ENCODE data around the gene ODAD4.

ODAD4 gene

DNA sequence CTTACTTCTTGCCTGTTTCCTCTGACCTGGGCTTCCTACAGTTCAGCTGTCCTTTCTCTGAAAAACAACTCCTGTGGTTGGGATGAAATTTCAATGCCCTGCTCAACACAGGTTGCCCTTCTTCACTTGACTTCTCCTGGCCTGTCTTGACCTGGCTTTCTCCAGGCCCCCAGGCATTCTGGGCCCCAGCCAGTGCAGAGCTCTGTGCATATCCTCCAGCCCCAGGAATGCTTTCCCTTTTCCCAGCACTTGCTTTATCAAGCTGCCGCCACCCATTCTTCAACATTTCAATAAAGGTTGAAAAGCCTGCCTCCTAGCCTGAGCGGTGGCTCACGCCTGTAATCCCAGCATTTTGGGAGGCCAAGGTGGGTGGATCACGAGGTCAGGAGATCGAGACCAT, 10.8 kb downstream of the ODAD4 start:
- DNase-seq (ENCODE audit: low read depth in 2 of 2, low spot score in 1 of 2), result no peak

DNA sequence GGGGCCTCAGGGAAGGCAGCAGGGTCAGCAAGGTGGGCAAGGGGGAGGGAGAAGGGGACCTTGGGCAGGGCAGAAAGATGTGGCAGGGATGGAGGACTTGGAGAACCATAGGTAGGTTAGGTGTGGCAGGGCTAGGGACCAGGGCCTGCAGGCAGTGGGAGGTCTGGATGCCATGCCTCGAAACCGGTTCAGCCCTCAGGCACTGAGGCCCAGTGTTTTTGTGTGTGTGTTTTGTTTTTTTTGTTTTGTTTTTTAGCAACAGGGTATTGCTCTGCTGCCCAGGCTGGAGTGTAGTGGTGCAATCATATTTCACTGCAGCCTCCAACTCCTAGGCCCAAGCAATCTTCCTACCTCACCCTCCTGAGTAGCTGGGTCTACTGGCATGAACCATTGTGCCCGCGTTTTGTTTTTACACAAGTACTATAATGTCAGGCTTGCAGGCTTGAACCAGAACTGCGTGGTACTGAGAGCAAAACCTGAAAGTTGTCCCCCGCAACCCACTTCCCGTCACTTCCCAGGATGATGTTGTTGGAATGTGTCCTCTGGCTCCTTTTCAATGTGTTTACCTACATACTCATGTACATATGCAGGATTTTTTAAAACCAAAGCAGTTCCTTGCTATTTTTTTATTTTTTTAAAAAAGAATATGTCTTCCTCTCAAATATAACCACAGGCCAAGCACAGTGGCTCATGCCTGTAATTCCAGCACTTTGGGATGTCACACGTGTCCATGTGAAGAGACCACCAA, 12.4 kb downstream of the ODAD4 start:
- no peak for DNase-seq (ENCODE audit: low read depth in 2 of 2, low spot score in 1 of 2)

DNA sequence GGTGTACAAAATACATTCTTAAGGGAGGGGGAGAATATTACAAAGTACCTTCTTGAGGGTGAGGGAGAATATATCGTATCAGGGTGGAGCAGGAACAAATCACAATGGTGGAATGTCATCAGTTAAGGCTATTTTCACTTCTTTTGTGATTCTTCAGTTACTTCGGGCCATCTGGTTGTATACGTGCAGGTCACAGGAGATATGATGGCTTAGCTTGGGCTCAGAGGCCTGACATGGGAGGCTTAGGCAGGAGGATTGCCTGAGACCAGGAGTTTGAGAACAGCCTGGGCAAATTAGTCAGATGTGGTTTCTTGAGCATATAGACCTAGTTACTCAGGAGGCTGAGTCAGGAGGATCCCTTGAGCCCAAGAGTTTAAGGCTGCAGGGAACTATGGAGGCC, 13.1 kb downstream of the ODAD4 start:
- DNase-seq (ENCODE audit: low read depth in 2 of 2, low spot score in 1 of 2), result no peak

DNA sequence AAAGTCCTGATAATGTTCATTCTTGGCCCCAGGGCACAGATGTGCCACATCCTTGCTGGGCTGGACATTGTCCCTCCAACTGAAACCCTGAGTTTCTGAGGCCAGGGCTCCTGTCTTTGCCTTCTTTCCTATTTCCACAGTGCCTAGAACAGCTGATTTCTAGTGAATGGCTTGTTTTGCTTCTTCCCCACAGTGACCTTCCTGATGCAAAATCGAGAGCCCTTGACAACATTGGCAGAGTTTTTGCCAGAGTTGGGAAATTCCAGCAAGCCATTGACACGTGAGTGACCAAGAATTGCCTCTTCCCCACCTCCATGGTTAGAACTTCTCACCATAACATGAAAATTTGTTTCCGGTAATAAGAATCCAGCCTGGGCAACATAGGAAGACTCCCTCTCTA, 14.5 kb downstream of the ODAD4 start:
- DNase-seq (ENCODE audit: low read depth in 2 of 2, low spot score in 1 of 2), result no peak

DNA sequence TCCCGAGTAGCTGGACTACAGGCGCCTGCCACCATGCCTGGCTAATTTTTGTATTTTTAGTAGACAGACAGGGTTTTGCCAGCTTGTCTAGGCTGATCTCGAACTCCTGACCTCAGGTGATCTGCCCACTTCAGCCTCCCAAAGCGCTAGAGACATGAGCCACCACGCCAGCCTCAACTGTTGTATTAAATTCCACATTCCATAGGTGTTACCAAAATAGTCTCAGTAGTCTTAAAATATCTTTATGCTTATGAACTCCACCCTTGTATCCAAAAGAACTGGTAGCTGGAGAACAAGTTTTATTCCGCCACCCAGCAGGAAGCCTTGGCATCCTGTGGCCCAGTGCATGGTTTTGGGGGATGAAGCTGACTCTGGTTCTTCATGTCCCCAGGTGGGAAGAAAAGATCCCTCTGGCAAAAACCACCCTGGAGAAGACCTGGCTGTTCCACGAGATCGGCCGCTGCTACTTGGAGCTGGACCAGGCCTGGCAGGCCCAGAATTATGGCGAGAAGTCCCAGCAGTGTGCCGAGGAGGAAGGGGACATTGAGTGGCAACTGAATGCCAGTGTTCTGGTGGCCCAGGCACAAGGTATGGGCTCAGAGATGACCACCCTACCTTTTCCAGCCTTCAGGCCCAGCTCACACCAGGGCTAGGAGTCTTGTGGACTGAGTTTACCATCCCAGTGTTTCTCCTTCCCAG, 18.5 kb downstream of the ODAD4 start:
- no peak for DNase-seq (ENCODE audit: low read depth in 2 of 2, low spot score in 1 of 2)

DNA sequence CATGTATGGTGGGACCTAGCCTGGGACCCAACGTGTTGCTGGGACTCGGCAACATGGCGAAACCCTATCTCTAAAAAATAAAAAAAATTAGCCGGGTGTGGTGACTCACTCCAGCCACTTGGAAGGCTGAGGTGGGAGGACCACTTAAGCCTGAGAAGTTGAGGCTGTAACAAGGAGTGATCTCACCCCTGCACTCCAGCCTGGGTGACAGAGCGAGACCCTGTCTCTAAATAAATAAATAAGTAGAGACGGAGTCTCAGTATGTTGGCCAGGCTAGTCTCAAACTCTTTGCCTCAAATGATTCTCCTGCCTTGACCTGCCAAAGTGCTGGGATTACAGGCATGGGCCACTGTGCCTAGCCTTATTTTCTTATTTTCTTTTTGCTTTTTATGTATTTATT, 26.1 kb downstream of the ODAD4 start:
- no peak for DNase-seq (ENCODE audit: low read depth in 2 of 2, low spot score in 1 of 2)

DNA sequence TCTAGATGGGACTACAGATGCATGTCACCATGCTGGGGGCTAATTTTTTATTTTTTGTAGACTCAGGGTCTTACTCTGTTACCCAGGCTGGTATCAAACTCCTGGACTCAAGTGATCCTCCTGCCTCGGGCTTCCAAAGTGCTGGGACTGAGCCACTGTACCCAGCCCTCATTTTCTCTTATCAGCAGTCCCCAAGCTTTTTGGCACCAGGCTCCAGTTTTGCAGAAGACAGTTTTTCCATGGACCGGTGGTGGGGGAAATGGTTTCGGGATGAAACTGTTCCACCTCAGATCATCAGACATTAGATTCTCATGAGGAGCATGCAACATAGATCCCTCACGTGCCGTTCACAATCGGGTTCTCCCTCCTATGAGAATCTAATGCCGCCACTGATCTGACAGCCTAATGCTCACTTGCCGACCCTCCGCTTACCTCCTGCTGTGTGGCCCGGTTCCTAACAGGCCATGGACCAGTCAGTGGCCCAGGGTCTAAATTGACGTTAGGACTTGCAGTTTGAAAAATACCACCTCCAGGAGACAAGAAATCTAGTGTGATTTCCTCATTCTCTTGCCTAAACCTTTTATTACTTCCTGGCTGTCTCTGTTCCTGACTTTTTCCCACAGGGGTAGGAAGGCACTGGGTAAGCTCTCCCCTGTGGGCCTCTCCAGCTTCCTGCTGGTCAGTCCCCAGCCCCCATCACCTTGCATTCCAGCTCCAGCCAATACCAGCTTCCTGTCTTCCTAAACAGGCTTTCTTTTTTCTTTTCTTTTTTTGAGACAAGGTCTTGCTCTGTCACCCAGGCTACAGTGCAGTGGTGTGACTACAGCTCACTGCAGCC, 26.8 kb downstream of the ODAD4 start:
- DNase-seq (ENCODE audit: low read depth in 2 of 2, low spot score in 1 of 2), result no peak

DNA sequence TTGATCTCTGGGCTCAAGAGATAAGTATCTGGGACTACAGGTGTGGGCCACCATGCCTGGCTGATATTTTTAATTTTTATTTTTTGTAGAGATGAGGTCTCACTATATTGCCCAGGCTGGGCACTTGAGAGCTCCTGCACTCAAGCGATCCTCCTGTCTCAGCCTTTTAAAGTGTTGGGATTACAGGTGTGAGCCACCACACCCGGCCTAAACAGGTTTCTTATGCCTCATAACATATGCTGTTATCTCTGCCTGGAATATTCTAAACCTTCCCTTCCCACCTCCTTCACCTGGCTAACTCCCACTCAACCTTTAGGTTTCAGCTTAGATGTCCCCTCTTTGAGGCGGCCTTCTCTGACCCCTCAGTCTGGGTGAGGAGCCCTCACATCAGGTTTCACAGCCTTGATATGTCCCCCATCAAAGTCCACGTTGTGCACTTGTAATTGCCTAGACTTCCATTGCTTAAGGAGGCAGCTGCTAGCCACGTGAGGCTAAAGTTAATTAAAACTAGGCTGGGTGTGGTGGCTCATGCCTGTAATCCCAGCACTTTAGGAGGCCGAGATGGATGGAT, 27.5 kb downstream of the ODAD4 start:
- no peak for DNase-seq (ENCODE audit: low read depth in 2 of 2, low spot score in 1 of 2)

DNA sequence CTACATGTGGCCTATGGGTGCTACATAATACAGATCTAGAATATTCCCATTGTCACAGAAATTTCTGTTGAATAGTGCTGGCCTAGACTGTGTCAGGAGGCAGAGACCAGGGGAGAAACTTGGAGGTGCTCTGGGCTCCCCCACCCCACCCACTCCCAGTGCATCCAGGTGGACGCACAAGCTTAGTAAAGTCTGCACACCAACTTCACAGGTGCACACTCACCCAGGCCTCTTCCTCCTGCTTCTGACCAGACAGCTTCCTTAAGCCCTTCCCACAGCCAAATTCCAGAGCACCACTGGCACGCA, 28.6 kb downstream of the ODAD4 start:
- DNase-seq (ENCODE audit: low read depth in 2 of 2, low spot score in 1 of 2), result no peak

DNA sequence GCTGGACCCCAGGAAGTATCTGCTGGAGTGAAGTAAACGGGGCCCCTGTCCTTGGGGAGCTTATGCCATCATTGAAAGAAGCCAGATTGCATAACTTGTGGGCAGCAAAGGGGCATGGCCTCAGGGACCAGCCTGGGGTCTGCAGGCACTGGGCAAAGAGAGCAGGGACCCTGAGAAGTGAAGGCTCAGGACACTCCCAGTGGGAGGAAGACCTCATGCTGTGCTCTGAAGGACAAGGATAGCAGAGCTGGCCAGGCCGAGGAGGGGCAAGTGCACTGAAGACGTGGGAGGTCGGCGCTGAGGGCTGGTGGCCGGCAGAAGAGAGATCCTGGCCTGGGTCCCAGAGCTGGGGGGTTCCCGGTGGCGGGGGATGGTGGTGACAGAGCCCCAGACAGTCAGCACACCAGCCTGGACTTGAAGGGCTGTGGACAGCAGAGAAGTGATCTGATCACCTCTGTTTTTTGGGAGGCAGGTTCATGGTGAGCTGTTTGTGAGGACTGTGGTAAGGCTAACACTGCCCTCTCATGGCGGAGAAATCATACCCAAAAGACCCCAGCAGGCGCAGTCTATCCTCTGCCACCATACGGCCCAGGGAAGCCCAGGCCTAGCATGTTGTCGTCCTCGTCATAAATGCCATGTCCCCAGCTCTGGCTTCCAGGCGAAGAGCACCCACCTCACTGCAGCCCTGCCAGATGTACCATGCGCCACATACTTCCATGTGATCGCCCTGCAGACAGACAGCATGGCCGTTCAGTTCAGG, 29.1 kb downstream of the ODAD4 start:
- DNase-seq (ENCODE audit: low read depth in 2 of 2, low spot score in 1 of 2), result no peak

DNA sequence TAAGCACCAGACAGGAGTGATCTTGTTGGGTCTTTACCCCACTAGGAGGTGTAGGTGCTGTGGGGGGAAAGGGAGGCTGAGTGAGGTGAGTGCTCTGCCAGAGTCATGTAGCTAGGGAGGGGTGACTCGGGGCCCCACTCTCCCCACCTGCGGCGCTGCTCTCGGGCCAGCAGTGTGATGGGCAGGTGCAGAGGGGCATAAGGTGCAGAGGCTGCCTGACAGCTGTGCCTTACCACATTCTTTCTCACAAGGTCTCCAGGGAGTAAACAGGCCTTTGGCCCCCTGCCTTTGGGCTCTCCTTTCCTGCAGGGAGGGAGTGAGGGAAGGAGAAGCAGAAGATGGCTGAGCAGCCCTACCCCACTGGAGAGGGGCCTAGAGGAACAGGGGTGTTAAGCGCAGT, 31.7 kb downstream of the ODAD4 start:
- no peak for DNase-seq (ENCODE audit: low read depth in 2 of 2, low spot score in 1 of 2)

DNA sequence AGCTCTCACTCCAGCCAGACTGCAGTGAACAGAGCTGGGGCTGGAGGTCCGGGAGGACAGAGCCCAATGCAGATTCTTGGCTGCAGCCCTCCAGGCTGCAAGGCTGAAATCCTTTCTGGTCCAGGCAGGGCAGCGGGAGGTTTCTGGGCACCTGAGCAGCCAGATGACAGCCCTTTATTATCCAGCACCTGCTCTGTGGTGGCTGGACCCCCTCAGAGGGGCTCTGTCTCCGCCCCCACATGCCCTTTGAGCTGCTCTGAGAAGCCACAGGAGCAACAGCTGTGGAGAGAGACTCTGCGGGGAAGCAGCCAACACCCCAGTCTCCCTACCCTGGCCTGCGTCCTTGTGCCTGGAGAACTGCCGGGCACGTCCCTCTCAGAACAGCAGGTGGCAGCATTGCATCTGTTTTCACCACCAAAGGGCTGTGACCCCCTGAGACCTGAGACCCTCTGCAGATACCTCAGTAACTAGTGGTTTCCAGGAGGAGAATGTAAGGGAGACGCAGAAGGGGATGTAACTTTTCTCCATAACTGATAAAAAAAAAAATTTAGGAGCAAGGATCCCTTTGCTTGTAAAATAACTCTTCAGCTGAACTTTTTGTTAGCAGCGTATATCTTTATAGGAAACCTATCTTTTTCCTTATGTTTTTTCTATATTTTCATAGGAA, 32.5 kb downstream of the ODAD4 start:
- peak; percentile 42 to 44 for DNase-seq (ENCODE audit: low read depth in 2 of 2, low spot score in 1 of 2)

DNA sequence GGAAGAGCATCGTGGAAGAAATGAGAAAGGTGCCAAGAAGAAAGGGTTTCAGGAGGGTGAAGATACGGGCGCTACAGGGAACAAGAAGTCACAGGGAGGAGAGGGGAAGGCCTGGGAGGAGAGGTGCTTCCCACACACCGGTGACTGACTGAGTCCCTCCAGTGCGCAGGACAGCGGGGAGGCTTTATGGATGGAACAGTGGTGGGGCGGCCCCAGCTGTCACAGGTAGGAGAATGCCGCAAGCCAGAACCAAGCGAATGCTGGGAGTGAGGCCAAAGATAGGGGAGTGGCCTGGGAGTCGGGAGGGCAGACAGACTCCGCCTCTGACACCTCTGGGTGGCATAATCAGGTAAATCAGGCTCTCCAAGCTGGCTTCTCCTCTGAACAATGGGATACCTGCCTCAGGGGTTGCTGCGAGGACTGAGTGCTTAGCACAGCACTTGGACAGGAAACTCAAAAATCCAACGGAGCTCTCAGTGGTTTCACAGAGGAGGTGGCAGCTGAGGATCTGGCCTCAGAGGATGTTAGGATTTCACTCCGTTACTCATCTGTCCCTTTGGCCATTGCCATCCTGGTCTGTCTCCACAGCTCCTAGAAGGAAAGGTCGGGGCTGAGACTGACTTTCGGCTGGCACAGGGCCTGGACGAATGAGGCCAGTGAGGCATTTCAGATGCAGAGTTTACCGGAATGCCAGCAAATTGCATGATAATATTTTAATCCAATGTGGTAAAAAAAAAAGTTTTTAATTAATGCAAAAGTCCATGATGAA, 35.5 kb downstream of the ODAD4 start:
- peak; percentile 18 to 41 for DNase-seq (ENCODE audit: low read depth in 2 of 2, low spot score in 1 of 2)

DNA sequence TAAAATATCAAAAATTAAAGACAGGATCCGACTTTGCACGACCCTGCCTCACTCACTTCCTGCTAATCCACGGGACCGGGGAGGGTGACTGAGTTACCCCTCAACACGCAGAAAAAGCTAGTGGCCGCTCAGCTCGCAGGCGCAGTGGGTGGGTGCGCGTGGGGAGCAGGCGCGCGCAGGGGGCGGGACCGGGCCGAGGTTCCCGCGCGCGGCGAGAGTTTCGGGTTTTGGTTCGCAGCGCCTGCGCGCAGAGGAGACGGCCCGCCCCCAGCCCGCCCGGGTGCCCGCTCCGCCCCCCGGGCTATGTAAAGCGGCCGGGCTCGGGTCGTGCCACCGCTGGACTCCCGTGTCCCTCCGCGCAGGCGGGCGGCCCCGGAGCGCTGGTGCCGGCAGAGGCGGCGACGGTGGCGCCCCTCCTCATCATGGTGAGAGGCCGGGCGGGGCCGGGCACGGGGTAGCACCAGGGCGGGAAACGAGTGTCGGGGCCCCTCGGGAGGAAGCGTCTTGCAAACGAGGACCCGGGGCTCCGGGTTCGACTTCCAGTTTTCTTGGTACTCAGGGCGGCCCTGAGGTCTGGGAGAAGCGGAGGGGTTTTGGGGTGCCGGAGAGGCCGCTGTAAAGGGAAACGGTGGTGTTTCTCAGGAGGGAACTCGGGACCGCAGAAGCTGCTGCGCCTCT, 36.2 kb downstream of the ODAD4 start, which contains the start of gene CNP:
TSS of gene CNP (plus strand) at position 333 of the 678 bp plus-strand sequence. CDS start at position 423, 90 bp downstream.
- DNase-seq (ENCODE audit: low read depth in 2 of 2, low spot score in 1 of 2), result peak; percentile 80 to 87

DNA sequence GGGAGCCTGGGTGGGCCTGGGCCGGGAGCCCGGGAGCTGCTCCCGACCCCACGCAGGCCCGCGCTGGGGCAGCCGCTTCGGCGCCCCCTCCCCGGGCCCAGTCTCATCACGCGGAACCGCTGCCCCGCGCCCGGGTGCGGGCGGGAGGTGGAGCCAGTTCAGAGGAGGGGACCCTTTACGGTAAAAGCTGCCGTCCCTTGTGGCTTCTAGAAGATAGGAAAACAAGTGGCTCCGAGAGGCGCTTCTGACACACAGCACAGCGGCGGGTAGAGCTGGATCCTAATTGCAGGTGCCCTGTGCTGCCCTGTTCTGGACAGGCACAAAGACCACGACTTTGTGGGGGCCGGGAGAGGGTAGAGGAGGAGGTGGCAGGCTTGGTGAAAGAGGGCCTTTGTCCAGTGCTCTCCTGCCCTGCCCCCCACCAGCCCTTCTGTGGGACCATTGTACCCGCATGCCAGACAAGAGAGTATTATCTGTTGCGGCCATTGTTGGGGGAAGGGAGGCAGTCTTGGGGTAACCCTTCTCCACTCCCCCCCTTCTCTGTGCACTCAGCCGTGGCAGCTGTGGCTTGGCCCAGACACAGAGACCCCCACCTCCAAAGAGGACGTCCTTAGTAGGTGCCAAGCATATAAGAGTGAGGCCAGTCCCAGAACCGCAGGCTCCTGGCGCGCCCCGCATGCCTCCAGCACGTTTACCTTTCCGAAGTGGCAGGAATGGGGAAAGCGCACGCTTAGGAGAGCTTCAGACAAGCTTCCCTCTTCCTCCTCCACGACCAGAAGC, 36.9 kb downstream of the ODAD4 start:
- no peak for DNase-seq (ENCODE audit: low read depth in 2 of 2, low spot score in 1 of 2)

DNA sequence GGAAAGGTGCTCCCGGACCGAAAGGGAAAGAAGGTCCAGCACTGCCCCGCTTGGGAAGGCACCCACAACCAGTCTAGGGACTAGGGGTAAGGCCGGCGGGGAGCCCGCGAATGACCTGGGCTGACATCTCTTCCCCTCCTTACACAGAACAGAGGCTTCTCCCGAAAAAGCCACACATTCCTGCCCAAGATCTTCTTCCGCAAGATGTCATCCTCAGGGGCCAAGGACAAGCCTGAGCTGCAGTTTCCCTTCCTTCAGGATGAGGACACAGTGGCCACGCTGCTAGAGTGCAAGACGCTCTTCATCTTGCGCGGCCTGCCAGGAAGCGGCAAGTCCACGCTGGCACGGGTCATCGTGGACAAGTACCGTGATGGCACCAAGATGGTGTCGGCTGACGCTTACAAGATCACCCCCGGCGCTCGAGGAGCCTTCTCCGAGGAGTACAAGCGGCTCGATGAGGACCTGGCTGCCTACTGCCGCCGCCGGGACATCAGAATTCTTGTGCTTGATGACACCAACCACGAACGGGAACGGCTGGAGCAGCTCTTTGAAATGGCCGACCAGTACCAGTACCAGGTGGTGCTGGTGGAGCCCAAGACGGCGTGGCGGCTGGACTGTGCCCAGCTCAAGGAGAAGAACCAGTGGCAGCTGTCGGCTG, 37.6 kb downstream of the ODAD4 start:
- no peak for DNase-seq (ENCODE audit: low read depth in 2 of 2, low spot score in 1 of 2)

DNA sequence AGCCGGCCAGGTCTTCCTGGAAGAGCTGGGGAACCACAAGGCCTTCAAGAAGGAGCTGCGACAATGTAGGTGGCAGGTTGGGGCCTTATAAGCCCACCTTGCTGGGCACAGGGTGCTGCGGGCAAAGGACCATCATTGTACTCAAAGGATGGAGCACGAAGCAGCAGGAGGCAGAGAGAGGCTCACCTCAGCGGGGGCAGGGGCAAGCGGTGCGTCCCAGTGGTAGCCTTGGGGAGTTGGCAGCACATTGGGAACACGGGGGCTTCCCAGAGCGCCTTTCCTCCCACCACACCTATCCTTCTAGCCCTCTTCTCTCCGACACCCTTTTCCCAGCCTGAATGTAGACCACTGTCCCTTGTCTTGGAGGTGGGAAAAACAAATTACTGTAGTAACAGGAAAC, 38.3 kb downstream of the ODAD4 start:
- no peak for DNase-seq (ENCODE audit: low read depth in 2 of 2, low spot score in 1 of 2)

DNA sequence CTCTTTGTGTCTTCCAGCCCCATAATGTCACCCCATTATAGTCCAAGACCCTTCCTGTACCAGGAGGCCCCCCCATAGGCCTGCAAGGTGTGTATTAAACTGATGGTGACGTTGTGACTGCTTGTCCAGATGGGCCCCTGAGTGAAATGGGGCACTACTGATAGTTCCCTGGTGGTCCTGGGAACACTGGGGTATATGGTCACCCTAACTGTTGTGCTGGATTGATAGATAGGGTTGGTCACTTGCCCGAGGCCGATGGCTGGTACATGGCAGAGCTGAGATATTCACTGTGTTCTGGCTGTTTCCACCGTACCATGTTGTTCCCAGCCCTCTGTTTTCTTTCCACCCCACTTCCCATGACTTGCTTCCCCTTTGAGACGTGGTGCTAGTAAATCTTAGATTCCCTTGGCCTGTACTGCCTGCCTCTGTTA, 40.5 kb downstream of the ODAD4 start:
- no peak for DNase-seq (ENCODE audit: low read depth in 2 of 2, low spot score in 1 of 2)
